ENCODE measurements around the gene SHROOM3.

- no peak for TF ChIP-seq CTCF (IDR thresholded peaks at IDR 0.05)
- no peak for TF ChIP-seq EP300 (IDR thresholded peaks at IDR 0.05)
- TF ChIP-seq POLR2A (IDR thresholded peaks at IDR 0.05; ENCODE audit: low read depth) = no peak
- no peak for TF ChIP-seq POLR2AphosphoS5 (IDR thresholded peaks at IDR 0.05)
Measured at GRCh38 chr4:76569706-76570105, 134.7 kb downstream of the SHROOM3 start.

All from esophagus muscularis mucosa (tissue), 4 donors.